WTC11 (cell line): Measurements from ENCODE around the gene DAPK3. TPM values are rescaled to one million over a fixed set of nuclear protein-coding genes. Genes with fewer than 3 reads are reported as not detected.

ENCODE experiments used
- ATAC-seq: fragments of 200-7000 bp; cut with Tn5 transposase; 2 replicates; pipeline ENCODE4 v1.10.0; 2021; ENCODE audit warnings: mild to moderate bottlenecking, moderate library complexity
- CTCF ChIA-PET: fragments of 300-600 bp; sonication (Branson Sonifier 250); formaldehyde crosslinking; loops from one replicate; lab custom pipeline; 2021; ENCODE audit warnings: antibody characterized with exemption; lab: Charles Lee
- POLR2A ChIA-PET: fragments of 350-600 bp; sonication (Branson Sonifier 250); formaldehyde crosslinking; loops from one replicate; lab custom pipeline; 2021; ENCODE audit warnings: antibody characterized with exemption; lab: Charles Lee
- DNase-seq: peaks from one replicate; pipeline ENCODE4 v3.0.0; 2021; ENCODE audit warnings: low spot score
- H3K27ac Mint-ChIP-seq: 2 replicates; pipeline ENCODE4 v1.8.0; 2021; ENCODE audit warnings: mixed read lengths
- H3K27me3 Mint-ChIP-seq: 2 replicates; pipeline ENCODE4 v1.8.0; 2021; ENCODE audit warnings: low read depth, mild to moderate bottlenecking, moderate library complexity, mixed read lengths
- H3K36me3 Mint-ChIP-seq: 2 replicates; pipeline ENCODE4 v1.8.0; 2021; ENCODE audit warnings: mixed read lengths
- H3K4me1 Mint-ChIP-seq: 2 replicates; pipeline ENCODE4 v1.8.0; 2022; ENCODE audit warnings: mixed read lengths
- H3K4me3 Mint-ChIP-seq: 2 replicates; pipeline ENCODE4 v1.8.0; 2021; ENCODE audit warnings: mild to moderate bottlenecking, moderate library complexity, mixed read lengths
- H3K9me3 Mint-ChIP-seq: 2 replicates; pipeline ENCODE4 v1.8.0; 2021; ENCODE audit warnings: mixed read lengths
- CREM ChIP-seq: sonication (generic); formaldehyde crosslinking; IDR thresholded peaks from 2 replicates; pipeline ENCODE4 v1.8.1; 2022; ENCODE audit warnings: mild to moderate bottlenecking, missing genetic modification reagents, moderate library complexity
- ELF4 ChIP-seq: sonication (generic); formaldehyde crosslinking; IDR thresholded peaks from 2 replicates; pipeline ENCODE4 v1.8.1; 2022; ENCODE audit warnings: low read depth, mild to moderate bottlenecking, moderate library complexity, missing genetic modification reagents
- ESRRA ChIP-seq: sonication (generic); formaldehyde crosslinking; IDR thresholded peaks from 2 replicates; pipeline ENCODE4 v1.8.1; 2022; ENCODE audit warnings: mild to moderate bottlenecking, missing genetic modification reagents, borderline replicate concordance
- HMGA2 ChIP-seq: fragments of 250-450 bp; sonication (Bioruptor Pico); IDR thresholded peaks from 2 replicates; pipeline ENCODE4 v1.4.0; 2021; ENCODE audit warnings: mild to moderate bottlenecking, moderate library complexity
- IRF2 ChIP-seq: sonication (generic); formaldehyde crosslinking; IDR thresholded peaks from 2 replicates; pipeline ENCODE4 v1.8.0; 2022; ENCODE audit warnings: low read depth, missing genetic modification reagents, borderline replicate concordance
- JAZF1 ChIP-seq: fragments of 250-450 bp; sonication (Bioruptor Pico); IDR thresholded peaks from 2 replicates; pipeline ENCODE4 v1.9.0; 2021; ENCODE audit warnings: moderate library complexity, mild to moderate bottlenecking, inconsistent platforms
- NFE2L1 ChIP-seq: sonication (generic); formaldehyde crosslinking; IDR thresholded peaks from 2 replicates; pipeline ENCODE4 v1.8.1; 2023; ENCODE audit warnings: missing genetic modification reagents
- RORB ChIP-seq: fragments of 250-450 bp; sonication (Bioruptor Pico); IDR thresholded peaks from 2 replicates; pipeline ENCODE4 v1.9.0; 2021; ENCODE audit warnings: mild to moderate bottlenecking
- TEAD4 ChIP-seq: sonication (generic); formaldehyde crosslinking; IDR thresholded peaks from 2 replicates; pipeline ENCODE4 v1.8.0; 2022; ENCODE audit warnings: mild to moderate bottlenecking, missing genetic modification reagents
- ZNF121 ChIP-seq: sonication (generic); formaldehyde crosslinking; IDR thresholded peaks from 2 replicates; pipeline ENCODE4 v1.8.0; 2023; ENCODE audit warnings: missing genetic modification reagents
- ZNF138 ChIP-seq: sonication (generic); formaldehyde crosslinking; conservative IDR thresholded peaks from 2 replicates; pipeline ENCODE4 v1.8.1; 2022; ENCODE audit warnings: mild to moderate bottlenecking, moderate library complexity, missing genetic modification reagents
- ZNF317 ChIP-seq: sonication (generic); formaldehyde crosslinking; IDR thresholded peaks from 2 replicates; pipeline ENCODE4 v1.8.1; 2023; ENCODE audit warnings: low read depth, mild to moderate bottlenecking, moderate library complexity, missing genetic modification reagents, borderline replicate concordance
- total RNA-seq: library from RNA; stranded (reverse); gene quantifications from 3 replicates; pipeline ENCODE4 v1.2.3, GENCODE V29; 2021
- TF ChIP-seq, protein P1 (sequence below): fragments of 250-450 bp; sonication (Bioruptor Pico); IDR thresholded peaks from 2 replicates; pipeline ENCODE4 v1.9.0; 2021; ENCODE audit warnings: mild to moderate bottlenecking
- TF ChIP-seq, protein P2 (sequence below): fragments of 250-450 bp; sonication (Bioruptor Pico); IDR thresholded peaks from 2 replicates; pipeline ENCODE4 v2.1.2; 2022; ENCODE audit warnings: mild to moderate bottlenecking, moderate library complexity
- TF ChIP-seq, protein P3 (sequence below): fragments of 200-600 bp; IDR thresholded peaks from 2 replicates; pipeline ENCODE4 v1.8.0; 2022; ENCODE audit warnings: antibody characterized with exemption
- TF ChIP-seq, protein P4 (sequence below): sonication (generic); formaldehyde crosslinking; IDR thresholded peaks from 2 replicates; pipeline ENCODE4 v1.8.1; 2023; ENCODE audit warnings: mild to moderate bottlenecking, missing genetic modification reagents, moderate library complexity
- TF ChIP-seq, protein P5 (sequence below): sonication (generic); formaldehyde crosslinking; IDR thresholded peaks from 2 replicates; pipeline ENCODE4 v1.8.1; 2023; ENCODE audit warnings: mild to moderate bottlenecking, missing genetic modification reagents, borderline replicate concordance

Gene DAPK3
- total RNA-seq, 1 experiment from 2014 or later = 73.5 TPM

DNA sequence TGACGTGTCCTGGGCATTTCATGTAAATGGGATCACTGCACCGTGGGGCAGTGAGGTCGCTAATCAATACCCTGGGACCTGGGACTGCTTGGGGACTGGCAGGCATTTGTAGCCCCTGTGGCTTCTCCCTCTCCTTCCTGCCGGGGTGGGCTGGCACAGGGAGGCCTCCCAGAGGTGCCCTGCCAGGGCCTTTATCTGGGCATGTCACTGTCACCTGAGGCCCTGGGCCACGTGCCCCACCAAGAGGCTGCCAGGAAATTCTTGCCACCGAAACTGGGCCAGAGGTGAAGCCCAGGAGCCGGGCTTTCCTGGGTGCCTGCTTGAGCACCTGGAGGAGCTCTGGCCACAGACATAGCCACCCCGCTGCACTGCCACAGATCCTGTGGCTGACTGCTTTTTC lies 39.9 kb downstream of the DAPK3 start (continued):
- TF ChIP-seq, protein P1, sequence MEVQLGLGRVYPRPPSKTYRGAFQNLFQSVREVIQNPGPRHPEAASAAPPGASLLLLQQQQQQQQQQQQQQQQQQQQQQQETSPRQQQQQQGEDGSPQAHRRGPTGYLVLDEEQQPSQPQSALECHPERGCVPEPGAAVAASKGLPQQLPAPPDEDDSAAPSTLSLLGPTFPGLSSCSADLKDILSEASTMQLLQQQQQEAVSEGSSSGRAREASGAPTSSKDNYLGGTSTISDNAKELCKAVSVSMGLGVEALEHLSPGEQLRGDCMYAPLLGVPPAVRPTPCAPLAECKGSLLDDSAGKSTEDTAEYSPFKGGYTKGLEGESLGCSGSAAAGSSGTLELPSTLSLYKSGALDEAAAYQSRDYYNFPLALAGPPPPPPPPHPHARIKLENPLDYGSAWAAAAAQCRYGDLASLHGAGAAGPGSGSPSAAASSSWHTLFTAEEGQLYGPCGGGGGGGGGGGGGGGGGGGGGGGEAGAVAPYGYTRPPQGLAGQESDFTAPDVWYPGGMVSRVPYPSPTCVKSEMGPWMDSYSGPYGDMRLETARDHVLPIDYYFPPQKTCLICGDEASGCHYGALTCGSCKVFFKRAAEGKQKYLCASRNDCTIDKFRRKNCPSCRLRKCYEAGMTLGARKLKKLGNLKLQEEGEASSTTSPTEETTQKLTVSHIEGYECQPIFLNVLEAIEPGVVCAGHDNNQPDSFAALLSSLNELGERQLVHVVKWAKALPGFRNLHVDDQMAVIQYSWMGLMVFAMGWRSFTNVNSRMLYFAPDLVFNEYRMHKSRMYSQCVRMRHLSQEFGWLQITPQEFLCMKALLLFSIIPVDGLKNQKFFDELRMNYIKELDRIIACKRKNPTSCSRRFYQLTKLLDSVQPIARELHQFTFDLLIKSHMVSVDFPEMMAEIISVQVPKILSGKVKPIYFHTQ (CRISPR knock-in tag) = no peak
- TF ChIP-seq ZNF317 (CRISPR knock-in tag) = no peak
- TF ChIP-seq TEAD4 = no peak
- TF ChIP-seq ZNF138 (CRISPR knock-in tag) = no peak
- no peak for TF ChIP-seq HMGA2 (CRISPR knock-in tag)

DNA sequence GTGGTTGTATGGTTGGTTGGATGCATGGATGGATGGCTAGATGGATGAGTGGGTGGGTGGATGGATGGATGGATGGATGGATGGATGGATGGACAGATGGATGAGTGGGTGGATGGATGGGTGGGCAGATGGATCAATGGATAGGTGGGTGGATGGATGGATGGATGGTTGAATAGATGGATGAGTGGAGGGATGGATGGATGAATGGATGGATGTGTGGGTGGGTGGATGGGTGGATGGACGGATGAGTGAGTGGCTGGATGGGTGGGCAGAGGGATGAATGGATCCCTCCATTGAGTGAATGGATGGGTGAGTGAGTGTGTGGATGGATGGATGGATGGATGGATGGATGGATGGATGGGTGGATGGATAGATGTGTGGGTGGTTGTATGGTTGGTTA lies 47.0 kb downstream of the DAPK3 start:
- no peak overlapping the region for H3K4me3 Mint-ChIP-seq
- ATAC-seq (no peak), DNase-seq (no peak)
- peaks cover 38% of the 10 kb centered on the region for H3K36me3 Mint-ChIP-seq
- no peaks in the 10 kb centered on the region for H3K27me3 Mint-ChIP-seq
- H3K4me1 Mint-ChIP-seq = no peaks in the 10 kb centered on the region
- CTCF ChIA-PET = no interaction called here
- POLR2A ChIA-PET = no interaction called here
- H3K9me3 Mint-ChIP-seq = peaks cover 21% of the 10 kb centered on the region
- TF ChIP-seq JAZF1 (CRISPR knock-in tag) (no peak), NFE2L1 (CRISPR knock-in tag) (no peak), ESRRA (no peak)
- TF ChIP-seq, protein P2, sequence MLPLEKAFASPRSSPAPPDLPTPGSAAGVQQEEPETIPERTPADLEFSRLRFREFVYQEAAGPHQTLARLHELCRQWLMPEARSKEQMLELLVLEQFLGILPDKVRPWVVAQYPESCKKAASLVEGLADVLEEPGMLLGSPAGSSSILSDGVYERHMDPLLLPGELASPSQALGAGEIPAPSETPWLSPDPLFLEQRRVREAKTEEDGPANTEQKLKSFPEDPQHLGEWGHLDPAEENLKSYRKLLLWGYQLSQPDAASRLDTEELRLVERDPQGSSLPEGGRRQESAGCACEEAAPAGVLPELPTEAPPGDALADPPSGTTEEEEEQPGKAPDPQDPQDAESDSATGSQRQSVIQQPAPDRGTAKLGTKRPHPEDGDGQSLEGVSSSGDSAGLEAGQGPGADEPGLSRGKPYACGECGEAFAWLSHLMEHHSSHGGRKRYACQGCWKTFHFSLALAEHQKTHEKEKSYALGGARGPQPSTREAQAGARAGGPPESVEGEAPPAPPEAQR (CRISPR knock-in tag) = no peak
- TF ChIP-seq, protein P3, sequence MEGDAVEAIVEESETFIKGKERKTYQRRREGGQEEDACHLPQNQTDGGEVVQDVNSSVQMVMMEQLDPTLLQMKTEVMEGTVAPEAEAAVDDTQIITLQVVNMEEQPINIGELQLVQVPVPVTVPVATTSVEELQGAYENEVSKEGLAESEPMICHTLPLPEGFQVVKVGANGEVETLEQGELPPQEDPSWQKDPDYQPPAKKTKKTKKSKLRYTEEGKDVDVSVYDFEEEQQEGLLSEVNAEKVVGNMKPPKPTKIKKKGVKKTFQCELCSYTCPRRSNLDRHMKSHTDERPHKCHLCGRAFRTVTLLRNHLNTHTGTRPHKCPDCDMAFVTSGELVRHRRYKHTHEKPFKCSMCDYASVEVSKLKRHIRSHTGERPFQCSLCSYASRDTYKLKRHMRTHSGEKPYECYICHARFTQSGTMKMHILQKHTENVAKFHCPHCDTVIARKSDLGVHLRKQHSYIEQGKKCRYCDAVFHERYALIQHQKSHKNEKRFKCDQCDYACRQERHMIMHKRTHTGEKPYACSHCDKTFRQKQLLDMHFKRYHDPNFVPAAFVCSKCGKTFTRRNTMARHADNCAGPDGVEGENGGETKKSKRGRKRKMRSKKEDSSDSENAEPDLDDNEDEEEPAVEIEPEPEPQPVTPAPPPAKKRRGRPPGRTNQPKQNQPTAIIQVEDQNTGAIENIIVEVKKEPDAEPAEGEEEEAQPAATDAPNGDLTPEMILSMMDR = no peak
- TF ChIP-seq, all 79 proteins: peak for 0
- no peak overlapping the region for H3K27ac Mint-ChIP-seq

DNA sequence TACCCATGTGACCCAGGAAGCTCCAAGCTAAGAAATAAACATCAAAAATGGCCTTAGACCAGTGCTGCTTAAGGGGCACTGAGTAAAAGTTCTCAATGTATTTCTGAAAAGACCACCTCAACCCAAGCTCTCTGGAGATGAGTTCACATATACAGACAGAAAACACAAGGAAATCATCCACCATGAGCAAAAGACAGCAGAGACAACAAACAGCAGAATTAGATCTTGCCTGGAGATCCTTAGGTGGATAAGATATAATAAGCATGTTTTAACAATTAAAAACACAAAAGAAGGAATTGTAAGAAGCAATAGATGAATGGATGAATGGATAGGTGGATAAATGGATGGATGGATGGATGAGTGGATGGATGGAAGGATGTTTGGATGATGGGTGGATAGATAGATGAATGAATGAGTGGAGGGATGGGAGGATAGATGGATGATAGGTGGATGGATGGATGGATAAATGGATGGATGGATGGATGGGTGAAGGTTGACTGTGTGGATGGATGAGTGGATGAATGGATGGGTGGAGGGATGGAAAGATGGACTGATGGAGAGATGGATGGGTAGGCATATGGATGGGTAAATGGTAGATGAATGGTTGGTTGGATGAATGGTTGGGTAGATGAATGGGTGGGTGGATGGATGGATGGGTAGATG lies 47.7 kb downstream of the DAPK3 start:
- peaks cover 21% of the 10 kb centered on the region for H3K9me3 Mint-ChIP-seq
- POLR2A ChIA-PET = no interaction called here
- H3K27me3 Mint-ChIP-seq = no peaks in the 10 kb centered on the region
- no peaks in the 10 kb centered on the region for H3K4me1 Mint-ChIP-seq
- H3K36me3 Mint-ChIP-seq = peaks cover 45% of the 10 kb centered on the region
- CTCF ChIA-PET = no interaction called here
- no peak for DNase-seq
- ATAC-seq = no peak
- no peak overlapping the region for H3K27ac Mint-ChIP-seq
- no peak overlapping the region for H3K4me3 Mint-ChIP-seq
- TF ChIP-seq CREM (no peak), RORB (CRISPR knock-in tag) (no peak), ELF4 (no peak), ZNF121 (CRISPR knock-in tag) (no peak), IRF2 (no peak)
- TF ChIP-seq, protein P4, sequence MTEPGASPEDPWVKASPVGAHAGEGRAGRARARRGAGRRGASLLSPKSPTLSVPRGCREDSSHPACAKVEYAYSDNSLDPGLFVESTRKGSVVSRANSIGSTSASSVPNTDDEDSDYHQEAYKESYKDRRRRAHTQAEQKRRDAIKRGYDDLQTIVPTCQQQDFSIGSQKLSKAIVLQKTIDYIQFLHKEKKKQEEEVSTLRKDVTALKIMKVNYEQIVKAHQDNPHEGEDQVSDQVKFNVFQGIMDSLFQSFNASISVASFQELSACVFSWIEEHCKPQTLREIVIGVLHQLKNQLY (CRISPR knock-in tag) = no peak
- TF ChIP-seq, protein P5, sequence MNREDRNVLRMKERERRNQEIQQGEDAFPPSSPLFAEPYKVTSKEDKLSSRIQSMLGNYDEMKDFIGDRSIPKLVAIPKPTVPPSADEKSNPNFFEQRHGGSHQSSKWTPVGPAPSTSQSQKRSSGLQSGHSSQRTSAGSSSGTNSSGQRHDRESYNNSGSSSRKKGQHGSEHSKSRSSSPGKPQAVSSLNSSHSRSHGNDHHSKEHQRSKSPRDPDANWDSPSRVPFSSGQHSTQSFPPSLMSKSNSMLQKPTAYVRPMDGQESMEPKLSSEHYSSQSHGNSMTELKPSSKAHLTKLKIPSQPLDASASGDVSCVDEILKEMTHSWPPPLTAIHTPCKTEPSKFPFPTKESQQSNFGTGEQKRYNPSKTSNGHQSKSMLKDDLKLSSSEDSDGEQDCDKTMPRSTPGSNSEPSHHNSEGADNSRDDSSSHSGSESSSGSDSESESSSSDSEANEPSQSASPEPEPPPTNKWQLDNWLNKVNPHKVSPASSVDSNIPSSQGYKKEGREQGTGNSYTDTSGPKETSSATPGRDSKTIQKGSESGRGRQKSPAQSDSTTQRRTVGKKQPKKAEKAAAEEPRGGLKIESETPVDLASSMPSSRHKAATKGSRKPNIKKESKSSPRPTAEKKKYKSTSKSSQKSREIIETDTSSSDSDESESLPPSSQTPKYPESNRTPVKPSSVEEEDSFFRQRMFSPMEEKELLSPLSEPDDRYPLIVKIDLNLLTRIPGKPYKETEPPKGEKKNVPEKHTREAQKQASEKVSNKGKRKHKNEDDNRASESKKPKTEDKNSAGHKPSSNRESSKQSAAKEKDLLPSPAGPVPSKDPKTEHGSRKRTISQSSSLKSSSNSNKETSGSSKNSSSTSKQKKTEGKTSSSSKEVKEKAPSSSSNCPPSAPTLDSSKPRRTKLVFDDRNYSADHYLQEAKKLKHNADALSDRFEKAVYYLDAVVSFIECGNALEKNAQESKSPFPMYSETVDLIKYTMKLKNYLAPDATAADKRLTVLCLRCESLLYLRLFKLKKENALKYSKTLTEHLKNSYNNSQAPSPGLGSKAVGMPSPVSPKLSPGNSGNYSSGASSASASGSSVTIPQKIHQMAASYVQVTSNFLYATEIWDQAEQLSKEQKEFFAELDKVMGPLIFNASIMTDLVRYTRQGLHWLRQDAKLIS (CRISPR knock-in tag) = no peak
